ENCODE results near the gene MOB3A.

MOB3A gene

GRCh38 chr19:2115324-2115723, 19.2 kb upstream of the MOB3A start:
- H3K9ac ChIP-seq (ENCODE audit: low read length), result no peak overlapping the region
- H3K79me2 ChIP-seq (ENCODE audit: low read length), result no peaks in the 10 kb centered on the region
- H3K4me3 ChIP-seq (ENCODE audit: low read length), result no peak overlapping the region
- H3K4me2 ChIP-seq (ENCODE audit: low read length), result no peak overlapping the region
- no peak overlapping the region for H2AFZ ChIP-seq (ENCODE audit: low read depth, low read length)
- H4K20me1 ChIP-seq (ENCODE audit: insufficient read depth, low read length), result no peaks in the 10 kb centered on the region
- peaks cover 74% of the 10 kb centered on the region for H3K36me3 ChIP-seq (replicated peaks; ENCODE audit: low read depth, low read length)
- H3K4me1 ChIP-seq (ENCODE audit: low read length), result no peaks in the 10 kb centered on the region
- TF ChIP-seq EZH2phosphoT487 (IDR thresholded peaks at IDR 0.05; ENCODE audit: low read depth) (no peak), CTCF (IDR thresholded peaks at IDR 0.05; ENCODE audit: low read depth, low read length) (no peak)
- no peaks in the 10 kb centered on the region for H3K27me3 ChIP-seq (ENCODE audit: low read depth, low read length)
- H3K27ac ChIP-seq (ENCODE audit: low read length), result no peak overlapping the region
- H3K9me3 ChIP-seq (ENCODE audit: insufficient read depth, low read length), result no peaks in the 10 kb centered on the region

- H3K4me2 ChIP-seq (ENCODE audit: low read length), result no peak overlapping the region
- H3K9me3 ChIP-seq (ENCODE audit: insufficient read depth, low read length), result no peaks in the 10 kb centered on the region
- H3K4me3 ChIP-seq (ENCODE audit: low read length), result no peak overlapping the region
- no peak overlapping the region for H3K27ac ChIP-seq (ENCODE audit: low read length)
- no peak overlapping the region for H2AFZ ChIP-seq (ENCODE audit: low read depth, low read length)
- H3K27me3 ChIP-seq (ENCODE audit: low read depth, low read length), result no peaks in the 10 kb centered on the region
- no peaks in the 10 kb centered on the region for H3K4me1 ChIP-seq (ENCODE audit: low read length)
- no peaks in the 10 kb centered on the region for H3K79me2 ChIP-seq (ENCODE audit: low read length)
- H3K36me3 ChIP-seq (replicated peaks; ENCODE audit: low read depth, low read length), result peaks cover 73% of the 10 kb centered on the region
- no peak for TF ChIP-seq EZH2phosphoT487 (IDR thresholded peaks at IDR 0.05; ENCODE audit: low read depth)
- TF ChIP-seq CTCF (IDR thresholded peaks at IDR 0.05; ENCODE audit: low read depth, low read length), result no peak
- no peak overlapping the region for H3K9ac ChIP-seq (ENCODE audit: low read length)
- no peaks in the 10 kb centered on the region for H4K20me1 ChIP-seq (ENCODE audit: insufficient read depth, low read length)
Observed at GRCh38 chr19:2114821-2115220, 18.7 kb upstream of the MOB3A start.

GRCh38 chr19:2114218-2114617, 18.1 kb upstream of the MOB3A start:
- Histone ChIP-seq H3K4me3 (ENCODE audit: low read length) (no peak overlapping the region), H3K4me1 (ENCODE audit: low read length) (no peaks in the 10 kb centered on the region), H3K9ac (ENCODE audit: low read length) (no peak overlapping the region), H4K20me1 (ENCODE audit: insufficient read depth, low read length) (no peaks in the 10 kb centered on the region), H3K36me3 (replicated peaks; ENCODE audit: low read depth, low read length) (peaks cover 77% of the 10 kb centered on the region), H3K9me3 (ENCODE audit: insufficient read depth, low read length) (no peaks in the 10 kb centered on the region), H3K27ac (ENCODE audit: low read length) (no peak overlapping the region), H3K79me2 (ENCODE audit: low read length) (no peaks in the 10 kb centered on the region), H3K4me2 (ENCODE audit: low read length) (no peak overlapping the region), H3K27me3 (ENCODE audit: low read depth, low read length) (no peaks in the 10 kb centered on the region), H2AFZ (ENCODE audit: low read depth, low read length) (no peak overlapping the region)
- TF ChIP-seq EZH2phosphoT487 (IDR thresholded peaks at IDR 0.05; ENCODE audit: low read depth) (no peak), CTCF (IDR thresholded peaks at IDR 0.05; ENCODE audit: low read depth, low read length) (no peak)

GRCh38 chr19:2113439-2114211, 17.5 kb upstream of the MOB3A start:
- no peak overlapping the region for H3K4me3 ChIP-seq (ENCODE audit: low read length)
- TF ChIP-seq EZH2phosphoT487 (IDR thresholded peaks at IDR 0.05; ENCODE audit: low read depth), result no peak
- no peak for TF ChIP-seq CTCF (IDR thresholded peaks at IDR 0.05; ENCODE audit: low read depth, low read length)
- H3K4me1 ChIP-seq (ENCODE audit: low read length), result no peaks in the 10 kb centered on the region
- H3K27me3 ChIP-seq (ENCODE audit: low read depth, low read length), result no peaks in the 10 kb centered on the region
- no peak overlapping the region for H3K4me2 ChIP-seq (ENCODE audit: low read length)
- no peak overlapping the region for H3K9ac ChIP-seq (ENCODE audit: low read length)
- no peaks in the 10 kb centered on the region for H4K20me1 ChIP-seq (ENCODE audit: insufficient read depth, low read length)
- no peak overlapping the region for H2AFZ ChIP-seq (ENCODE audit: low read depth, low read length)
- H3K79me2 ChIP-seq (ENCODE audit: low read length), result no peaks in the 10 kb centered on the region
- H3K9me3 ChIP-seq (ENCODE audit: insufficient read depth, low read length), result no peaks in the 10 kb centered on the region
- peaks cover 80% of the 10 kb centered on the region for H3K36me3 ChIP-seq (replicated peaks; ENCODE audit: low read depth, low read length)
- no peak overlapping the region for H3K27ac ChIP-seq (ENCODE audit: low read length)

Data from OCI-LY3 (cell line).